ENCODE data around the gene KIF16B.

The KIF16B gene

GRCh38 chr20:16272780-16273360 is 300.4 kb downstream of the KIF16B start:
- DNase-seq (ENCODE audit: low read depth), result no peak
- TF ChIP-seq CTCF (IDR thresholded peaks at IDR 0.05; ENCODE audit: insufficient read depth, low read depth, low read length, missing control alignments), result no peak
- no peak overlapping the region for H3K4me3 ChIP-seq (ENCODE audit: low read depth, low read length)

- no peak for TF ChIP-seq CTCF (IDR thresholded peaks at IDR 0.05; ENCODE audit: insufficient read depth, low read depth, low read length, missing control alignments)
- H3K4me3 ChIP-seq (ENCODE audit: low read depth, low read length), result no peak overlapping the region
- DNase-seq (ENCODE audit: low read depth), result no peak
Observed at GRCh38 chr20:16271450-16271849, 301.8 kb downstream of the KIF16B start.

- DNase-seq (ENCODE audit: low read depth), result no peak
- H3K4me3 ChIP-seq (ENCODE audit: low read depth, low read length), result no peak overlapping the region
- TF ChIP-seq CTCF (IDR thresholded peaks at IDR 0.05; ENCODE audit: insufficient read depth, low read depth, low read length, missing control alignments), result no peak
Observed at GRCh38 chr20:16270989-16271388, 302.3 kb downstream of the KIF16B start.

GRCh38 chr20:16270314-16270931 is 302.8 kb downstream of the KIF16B start:
- DNase-seq (ENCODE audit: low read depth), result no peak
- H3K4me3 ChIP-seq (ENCODE audit: low read depth, low read length), result no peak overlapping the region
- TF ChIP-seq CTCF (IDR thresholded peaks at IDR 0.05; ENCODE audit: insufficient read depth, low read depth, low read length, missing control alignments), result no peak

- no peak for DNase-seq (ENCODE audit: low read depth)
- TF ChIP-seq CTCF (IDR thresholded peaks at IDR 0.05; ENCODE audit: insufficient read depth, low read depth, low read length, missing control alignments), result no peak
Observed at GRCh38 chr20:16267526-16267925, 305.7 kb downstream of the KIF16B start.

GRCh38 chr20:16265334-16265733 is 307.9 kb downstream of the KIF16B start:
- TF ChIP-seq CTCF (IDR thresholded peaks at IDR 0.05; ENCODE audit: insufficient read depth, low read depth, low read length, missing control alignments), result no peak
- DNase-seq (ENCODE audit: low read depth), result no peak
- H3K4me3 ChIP-seq (ENCODE audit: low read depth, low read length), result no peak overlapping the region

More at GRCh38 chr20:16267526-16267925, 305.7 kb downstream of the KIF16B start:
- no peak overlapping the region for H3K4me3 ChIP-seq (ENCODE audit: low read depth, low read length)

GRCh38 chr20:16263582-16263981 is 309.7 kb downstream of the KIF16B start:
- no peak for TF ChIP-seq CTCF (IDR thresholded peaks at IDR 0.05; ENCODE audit: insufficient read depth, low read depth, low read length, missing control alignments)
- DNase-seq (ENCODE audit: low read depth), result no peak
- H3K4me3 ChIP-seq (ENCODE audit: low read depth, low read length), result no peak overlapping the region
